Measurements from ENCODE around the gene NTNG2. TPM values are rescaled to one million over a fixed set of nuclear protein-coding genes. Genes with fewer than 3 reads are reported as not detected.

Gene NTNG2
- polyA plus RNA-seq, 2 donors, result 0.18 TPM

GRCh38 chr9:132144708-132145365, 17.0 kb upstream of the NTNG2 start:
- no peak overlapping the region for H3K27ac ChIP-seq (ENCODE audit: low read depth in 2 of 2, low read length in 1 of 2)
- no peaks in the 10 kb centered on the region for H3K36me3 ChIP-seq (ENCODE audit: control insufficient read depth in 2 of 2, insufficient read depth in 2 of 2, low read length in 1 of 2)
- H3K9me3 ChIP-seq (ENCODE audit: control insufficient read depth in 2 of 2, insufficient read depth in 1 of 2, low read depth in 1 of 2, low read length in 1 of 2), result peaks cover 0 to 3% of the 10 kb centered on the region in 2 donors
- H3K4me3 ChIP-seq (ENCODE audit: low read depth in 1 of 2, low read length in 2 of 2), result no peak overlapping the region
- peaks cover 0 to 2% of the 10 kb centered on the region in 2 donors for H3K27me3 ChIP-seq (ENCODE audit: control insufficient read depth in 1 of 2, insufficient read depth in 2 of 2, low read length in 2 of 2)
- 75% methylated on average over 10 of the region's 10 CpGs for WGBS, 2 donors
- no peaks in the 10 kb centered on the region for H3K4me1 ChIP-seq (ENCODE audit: control insufficient read depth in 2 of 2, insufficient read depth in 2 of 2, low read length in 1 of 2)

DNA sequence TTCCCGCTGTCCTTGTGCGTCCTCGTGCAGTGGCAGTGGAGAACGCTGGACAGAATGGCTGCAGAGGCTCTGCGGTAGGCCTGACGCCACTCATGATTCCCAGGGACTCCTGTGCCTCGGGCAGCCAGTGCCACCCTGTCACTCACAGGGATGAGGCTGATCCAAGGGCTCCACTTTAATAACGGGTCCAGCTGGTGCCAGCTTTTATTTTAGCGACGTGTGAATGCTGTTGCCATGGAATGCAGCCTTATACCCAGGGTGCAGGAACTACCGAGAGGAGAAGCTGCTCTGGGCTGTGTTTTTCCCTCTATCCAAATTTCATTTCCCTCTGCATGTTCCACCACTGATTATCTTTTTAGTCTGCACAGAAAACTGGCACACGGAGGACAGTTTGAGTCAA, 15.8 kb upstream of the NTNG2 start:
- H3K9me3 ChIP-seq (ENCODE audit: control insufficient read depth in 2 of 2, insufficient read depth in 1 of 2, low read depth in 1 of 2, low read length in 1 of 2), result peaks cover 0 to 3% of the 10 kb centered on the region in 2 donors
- H3K4me1 ChIP-seq (ENCODE audit: control insufficient read depth in 2 of 2, insufficient read depth in 2 of 2, low read length in 1 of 2), result no peaks in the 10 kb centered on the region
- H3K27me3 ChIP-seq (ENCODE audit: control insufficient read depth in 1 of 2, insufficient read depth in 2 of 2, low read length in 2 of 2), result peaks cover 0 to 2% of the 10 kb centered on the region in 2 donors
- no peak overlapping the region for H3K4me3 ChIP-seq (ENCODE audit: low read depth in 1 of 2, low read length in 2 of 2)
- H3K27ac ChIP-seq (ENCODE audit: low read depth in 2 of 2, low read length in 1 of 2), result no peak overlapping the region
- H3K36me3 ChIP-seq (ENCODE audit: control insufficient read depth in 2 of 2, insufficient read depth in 2 of 2, low read length in 1 of 2), result no peaks in the 10 kb centered on the region
- WGBS, 2 donors, result 75 to 82% methylated on average over 12 of the region's 12 CpGs

DNA sequence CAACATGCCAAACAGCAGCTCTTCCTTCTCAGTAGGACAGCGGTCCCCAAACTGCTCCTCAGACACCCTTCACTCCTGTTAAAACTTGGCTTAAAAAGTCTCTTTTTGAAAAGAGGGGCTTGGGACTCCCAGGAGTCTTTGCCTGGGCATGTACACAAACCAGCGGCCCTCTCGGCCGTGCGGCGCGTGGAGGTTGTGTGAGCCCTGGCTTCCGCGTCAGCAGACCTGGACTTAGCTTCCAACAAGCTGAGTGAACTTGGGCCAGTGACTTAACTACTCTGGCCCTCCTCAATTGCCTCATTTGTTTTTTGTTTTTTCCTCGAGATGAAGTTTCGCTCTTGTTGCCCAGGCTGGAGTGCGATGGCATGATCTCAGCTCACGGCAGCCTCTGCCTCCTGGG, 15.3 kb upstream of the NTNG2 start:
- Histone ChIP-seq H3K9me3 (ENCODE audit: control insufficient read depth in 2 of 2, insufficient read depth in 1 of 2, low read depth in 1 of 2, low read length in 1 of 2) (peaks cover 0 to 3% of the 10 kb centered on the region in 2 donors), H3K36me3 (ENCODE audit: control insufficient read depth in 2 of 2, insufficient read depth in 2 of 2, low read length in 1 of 2) (no peaks in the 10 kb centered on the region), H3K4me1 (ENCODE audit: control insufficient read depth in 2 of 2, insufficient read depth in 2 of 2, low read length in 1 of 2) (no peaks in the 10 kb centered on the region), H3K27me3 (ENCODE audit: control insufficient read depth in 1 of 2, insufficient read depth in 2 of 2, low read length in 2 of 2) (peaks cover 0 to 2% of the 10 kb centered on the region in 2 donors), H3K4me3 (ENCODE audit: low read depth in 1 of 2, low read length in 2 of 2) (no peak overlapping the region), H3K27ac (ENCODE audit: low read depth in 2 of 2, low read length in 1 of 2) (no peak overlapping the region)
- 86% methylated on average over 13 of the region's 13 CpGs for WGBS, 2 donors

- 68% methylated on average over 4 of the region's 4 CpGs for WGBS, 2 donors
- Histone ChIP-seq H3K9me3 (ENCODE audit: control insufficient read depth in 2 of 2, insufficient read depth in 1 of 2, low read depth in 1 of 2, low read length in 1 of 2) (peaks cover 0 to 3% of the 10 kb centered on the region in 2 donors), H3K27ac (ENCODE audit: low read depth in 2 of 2, low read length in 1 of 2) (no peak overlapping the region), H3K4me3 (ENCODE audit: low read depth in 1 of 2, low read length in 2 of 2) (no peak overlapping the region), H3K27me3 (ENCODE audit: control insufficient read depth in 1 of 2, insufficient read depth in 2 of 2, low read length in 2 of 2) (peaks cover 0 to 2% of the 10 kb centered on the region in 2 donors), H3K4me1 (ENCODE audit: control insufficient read depth in 2 of 2, insufficient read depth in 2 of 2, low read length in 1 of 2) (no peaks in the 10 kb centered on the region), H3K36me3 (ENCODE audit: control insufficient read depth in 2 of 2, insufficient read depth in 2 of 2, low read length in 1 of 2) (no peaks in the 10 kb centered on the region)
Measured at GRCh38 chr9:132147331-132147730, 14.5 kb upstream of the NTNG2 start.

- H3K4me3 ChIP-seq (ENCODE audit: low read depth in 1 of 2, low read length in 2 of 2), result no peak overlapping the region
- H3K36me3 ChIP-seq (ENCODE audit: control insufficient read depth in 2 of 2, insufficient read depth in 2 of 2, low read length in 1 of 2), result no peaks in the 10 kb centered on the region
- H3K9me3 ChIP-seq (ENCODE audit: control insufficient read depth in 2 of 2, insufficient read depth in 1 of 2, low read depth in 1 of 2, low read length in 1 of 2), result peaks cover 0 to 3% of the 10 kb centered on the region in 2 donors
- WGBS, 2 donors, result 80 to 88% methylated on average over 8 of the region's 8 CpGs
- H3K27me3 ChIP-seq (ENCODE audit: control insufficient read depth in 1 of 2, insufficient read depth in 2 of 2, low read length in 2 of 2), result peaks cover 0 to 2% of the 10 kb centered on the region in 2 donors
- H3K4me1 ChIP-seq (ENCODE audit: control insufficient read depth in 2 of 2, insufficient read depth in 2 of 2, low read length in 1 of 2), result no peaks in the 10 kb centered on the region
- no peak overlapping the region for H3K27ac ChIP-seq (ENCODE audit: low read depth in 2 of 2, low read length in 1 of 2)
Measured at GRCh38 chr9:132147839-132148238, 14.0 kb upstream of the NTNG2 start.

- no peak overlapping the region for H3K4me3 ChIP-seq (ENCODE audit: low read depth in 1 of 2, low read length in 2 of 2)
Measured at GRCh38 chr9:132150256-132150655, 11.6 kb upstream of the NTNG2 start.

DNA sequence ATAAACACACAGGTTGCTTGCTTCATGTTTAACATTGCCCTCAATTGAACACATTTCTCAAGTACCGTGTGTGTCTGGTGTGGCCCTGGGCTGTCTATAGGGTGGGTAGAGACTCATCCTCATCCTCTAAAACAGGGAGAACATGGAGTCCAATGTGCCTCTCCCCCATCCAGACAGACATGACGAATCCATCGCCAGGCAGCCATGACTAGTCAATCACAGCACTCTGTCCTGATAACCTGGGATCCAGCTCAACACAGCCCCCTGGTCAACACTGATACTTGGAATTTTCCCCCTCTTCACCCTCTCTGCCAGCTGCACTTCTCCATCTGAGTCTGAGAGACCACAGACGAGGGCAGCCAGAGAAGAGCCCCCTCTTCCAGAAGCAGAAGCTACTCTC, 10.7 kb upstream of the NTNG2 start:
- Histone ChIP-seq H3K4me1 (ENCODE audit: control insufficient read depth in 2 of 2, insufficient read depth in 2 of 2, low read length in 1 of 2) (no peaks in the 10 kb centered on the region), H3K27me3 (ENCODE audit: control insufficient read depth in 1 of 2, insufficient read depth in 2 of 2, low read length in 2 of 2) (peaks cover 2 to 4% of the 10 kb centered on the region in 2 donors), H3K4me3 (ENCODE audit: low read depth in 1 of 2, low read length in 2 of 2) (no peak overlapping the region), H3K9me3 (ENCODE audit: control insufficient read depth in 2 of 2, insufficient read depth in 1 of 2, low read depth in 1 of 2, low read length in 1 of 2) (peaks cover 0 to 2% of the 10 kb centered on the region in 2 donors), H3K27ac (ENCODE audit: low read depth in 2 of 2, low read length in 1 of 2) (no peak overlapping the region), H3K36me3 (ENCODE audit: control insufficient read depth in 2 of 2, insufficient read depth in 2 of 2, low read length in 1 of 2) (no peaks in the 10 kb centered on the region)
- 77 to 78% methylated on average over 4 of the region's 4 CpGs for WGBS, 2 donors

More at GRCh38 chr9:132150256-132150655, 11.6 kb upstream of the NTNG2 start:
- no peaks in the 10 kb centered on the region for H3K9me3 ChIP-seq (ENCODE audit: control insufficient read depth in 2 of 2, insufficient read depth in 1 of 2, low read depth in 1 of 2, low read length in 1 of 2)
- H3K27me3 ChIP-seq (ENCODE audit: control insufficient read depth in 1 of 2, insufficient read depth in 2 of 2, low read length in 2 of 2), result peaks cover 0 to 2% of the 10 kb centered on the region in 2 donors
- no peaks in the 10 kb centered on the region for H3K4me1 ChIP-seq (ENCODE audit: control insufficient read depth in 2 of 2, insufficient read depth in 2 of 2, low read length in 1 of 2)
- no peaks in the 10 kb centered on the region for H3K36me3 ChIP-seq (ENCODE audit: control insufficient read depth in 2 of 2, insufficient read depth in 2 of 2, low read length in 1 of 2)
- H3K27ac ChIP-seq (ENCODE audit: low read depth in 2 of 2, low read length in 1 of 2), result no peak overlapping the region
- 72 to 76% methylated on average over 10 of the region's 10 CpGs for WGBS, 2 donors

- WGBS, 2 donors, result 83 to 84% methylated on average over 10 of the region's 10 CpGs
- Histone ChIP-seq H3K4me3 (ENCODE audit: low read depth in 1 of 2, low read length in 2 of 2) (no peak overlapping the region), H3K4me1 (ENCODE audit: control insufficient read depth in 2 of 2, insufficient read depth in 2 of 2, low read length in 1 of 2) (no peaks in the 10 kb centered on the region), H3K27ac (ENCODE audit: low read depth in 2 of 2, low read length in 1 of 2) (no peak overlapping the region), H3K36me3 (ENCODE audit: control insufficient read depth in 2 of 2, insufficient read depth in 2 of 2, low read length in 1 of 2) (no peaks in the 10 kb centered on the region), H3K9me3 (ENCODE audit: control insufficient read depth in 2 of 2, insufficient read depth in 1 of 2, low read depth in 1 of 2, low read length in 1 of 2) (peaks cover 0 to 2% of the 10 kb centered on the region in 2 donors), H3K27me3 (ENCODE audit: control insufficient read depth in 1 of 2, insufficient read depth in 2 of 2, low read length in 2 of 2) (peaks cover 2 to 4% of the 10 kb centered on the region in 2 donors)
Measured at GRCh38 chr9:132152231-132152630, 9.6 kb upstream of the NTNG2 start.

DNA sequence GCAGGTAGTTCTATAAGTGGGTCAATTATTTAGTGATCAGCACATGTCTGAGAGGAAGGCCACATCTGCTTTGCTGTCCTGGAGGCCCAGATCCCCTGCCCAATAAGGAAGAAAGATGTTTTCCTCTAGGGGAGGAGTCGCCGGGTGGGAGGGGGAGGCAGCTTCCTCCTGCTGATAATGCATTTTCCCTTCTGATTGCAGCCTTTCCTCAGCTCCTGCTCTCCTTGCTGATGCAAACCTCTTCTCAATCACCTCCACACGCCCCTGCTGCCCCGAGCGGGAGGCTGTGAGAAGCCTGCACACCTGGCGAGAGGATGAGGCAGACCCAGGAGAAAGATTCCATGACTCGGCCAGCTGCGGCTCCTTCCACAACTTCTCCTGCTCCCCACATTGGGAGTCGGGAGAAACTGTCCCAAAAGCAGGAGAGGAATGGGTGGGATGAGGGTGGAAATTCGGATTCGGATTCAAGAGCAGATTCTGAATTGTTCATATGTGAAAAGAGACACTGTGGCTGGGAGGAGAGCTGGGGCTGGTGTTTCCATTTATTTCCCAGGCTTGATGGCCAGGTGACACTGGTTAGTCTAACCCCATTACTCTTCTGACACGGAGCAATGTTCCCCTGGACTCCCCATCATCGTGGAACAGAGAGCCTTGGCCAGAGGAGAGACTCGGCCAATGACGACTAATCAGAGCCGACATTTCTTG, 6.8 kb upstream of the NTNG2 start:
- Histone ChIP-seq H3K27ac (ENCODE audit: low read depth in 2 of 2, low read length in 1 of 2) (no peak overlapping the region), H3K4me3 (ENCODE audit: low read depth in 1 of 2, low read length in 2 of 2) (no peak overlapping the region), H3K36me3 (ENCODE audit: control insufficient read depth in 2 of 2, insufficient read depth in 2 of 2, low read length in 1 of 2) (no peaks in the 10 kb centered on the region), H3K27me3 (ENCODE audit: control insufficient read depth in 1 of 2, insufficient read depth in 2 of 2, low read length in 2 of 2) (peaks cover 0 to 9% of the 10 kb centered on the region in 2 donors), H3K4me1 (ENCODE audit: control insufficient read depth in 2 of 2, insufficient read depth in 2 of 2, low read length in 1 of 2) (no peaks in the 10 kb centered on the region), H3K9me3 (ENCODE audit: control insufficient read depth in 2 of 2, insufficient read depth in 1 of 2, low read depth in 1 of 2, low read length in 1 of 2) (peaks cover 0 to 2% of the 10 kb centered on the region in 2 donors)
- 55% methylated on average over 16 of the region's 16 CpGs for WGBS, 2 donors

GRCh38 chr9:132155568-132155895, 6.3 kb upstream of the NTNG2 start:
- Histone ChIP-seq H3K9me3 (ENCODE audit: control insufficient read depth in 2 of 2, insufficient read depth in 1 of 2, low read depth in 1 of 2, low read length in 1 of 2) (peaks cover 0 to 2% of the 10 kb centered on the region in 2 donors), H3K36me3 (ENCODE audit: control insufficient read depth in 2 of 2, insufficient read depth in 2 of 2, low read length in 1 of 2) (no peaks in the 10 kb centered on the region), H3K4me1 (ENCODE audit: control insufficient read depth in 2 of 2, insufficient read depth in 2 of 2, low read length in 1 of 2) (no peaks in the 10 kb centered on the region), H3K27me3 (ENCODE audit: control insufficient read depth in 1 of 2, insufficient read depth in 2 of 2, low read length in 2 of 2) (peaks cover 0 to 10% of the 10 kb centered on the region in 2 donors), H3K27ac (ENCODE audit: low read depth in 2 of 2, low read length in 1 of 2) (no peak overlapping the region), H3K4me3 (ENCODE audit: low read depth in 1 of 2, low read length in 2 of 2) (no peak overlapping the region)
- 77 to 84% methylated on average over 3 of the region's 3 CpGs for WGBS, 2 donors

All from esophagus (tissue), 2 donors.